DMS53 (cell line): ENCODE measurements around the gene KRT28.

Experiments
- DNase-seq: peaks from one replicate; lab custom pipeline; 2025; lab: John Stamatoyannopoulos, UW

Gene KRT28, protein sequence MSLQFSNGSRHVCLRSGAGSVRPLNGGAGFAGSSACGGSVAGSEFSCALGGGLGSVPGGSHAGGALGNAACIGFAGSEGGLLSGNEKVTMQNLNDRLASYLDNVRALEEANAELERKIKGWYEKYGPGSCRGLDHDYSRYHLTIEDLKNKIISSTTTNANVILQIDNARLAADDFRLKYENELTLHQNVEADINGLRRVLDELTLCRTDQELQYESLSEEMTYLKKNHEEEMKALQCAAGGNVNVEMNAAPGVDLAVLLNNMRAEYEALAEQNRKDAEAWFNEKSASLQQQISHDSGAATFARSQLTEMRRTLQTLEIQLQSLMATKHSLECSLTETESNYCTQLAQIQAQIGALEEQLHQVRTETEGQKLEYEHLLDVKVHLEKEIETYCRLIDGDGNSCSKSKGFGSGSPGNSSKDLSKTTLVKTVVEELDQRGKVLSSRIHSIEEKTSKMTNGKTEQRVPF

DNA sequence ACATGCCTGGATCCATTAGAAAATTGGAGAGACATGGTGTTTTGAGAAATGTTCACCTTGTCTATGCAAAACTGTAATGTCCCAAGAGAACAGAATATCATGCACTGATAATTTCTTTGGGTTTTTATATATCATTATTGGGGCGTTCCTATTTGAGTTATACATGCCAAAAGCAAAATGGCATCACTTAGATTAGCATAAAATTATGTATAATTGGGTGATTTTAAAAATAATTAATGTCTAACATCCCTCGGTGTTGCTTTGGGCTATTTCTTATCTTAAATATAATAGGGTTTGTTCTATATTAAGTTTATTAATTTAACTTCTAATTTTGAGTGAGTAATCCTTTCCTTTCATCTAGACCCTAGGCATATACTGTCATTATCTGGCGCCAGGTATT is at the start of gene KRT28:
KRT28 (minus strand) TSS at position 101 of the 400 bp plus-strand sequence; CDS start at position 35, 66 bp downstream.
- DNase-seq, result no peak

DNA sequence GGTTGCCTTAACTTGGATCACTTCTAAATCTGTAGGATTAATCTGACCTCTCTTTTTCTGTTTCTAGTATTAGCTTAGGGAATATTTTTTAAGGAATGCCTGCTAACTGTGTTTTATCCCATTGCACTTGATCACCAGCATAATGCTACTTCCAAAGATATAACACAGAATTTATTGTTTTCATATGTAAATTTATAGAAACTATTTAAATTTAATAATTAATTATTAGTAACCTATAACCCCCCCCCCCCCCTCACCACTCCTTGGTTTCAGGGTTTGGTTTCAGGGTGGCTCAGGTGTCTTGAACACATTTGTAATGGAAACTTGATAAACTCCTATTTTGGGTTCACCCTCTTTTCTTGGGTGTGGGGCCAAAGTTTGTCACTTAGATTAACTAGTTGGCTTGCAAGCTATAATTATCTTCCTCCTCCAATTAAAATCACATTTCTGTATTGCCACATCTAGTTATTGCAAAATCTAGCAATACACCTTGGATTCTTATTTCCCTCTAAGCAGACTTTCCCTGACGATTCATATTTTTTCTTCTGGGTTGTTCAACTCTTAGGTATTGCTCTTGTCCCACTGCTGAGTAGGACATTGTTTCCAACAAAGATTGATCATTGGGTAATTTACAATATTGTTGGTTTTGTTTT is 49.0 kb upstream of the KRT28 start:
- no peak for DNase-seq

DNA sequence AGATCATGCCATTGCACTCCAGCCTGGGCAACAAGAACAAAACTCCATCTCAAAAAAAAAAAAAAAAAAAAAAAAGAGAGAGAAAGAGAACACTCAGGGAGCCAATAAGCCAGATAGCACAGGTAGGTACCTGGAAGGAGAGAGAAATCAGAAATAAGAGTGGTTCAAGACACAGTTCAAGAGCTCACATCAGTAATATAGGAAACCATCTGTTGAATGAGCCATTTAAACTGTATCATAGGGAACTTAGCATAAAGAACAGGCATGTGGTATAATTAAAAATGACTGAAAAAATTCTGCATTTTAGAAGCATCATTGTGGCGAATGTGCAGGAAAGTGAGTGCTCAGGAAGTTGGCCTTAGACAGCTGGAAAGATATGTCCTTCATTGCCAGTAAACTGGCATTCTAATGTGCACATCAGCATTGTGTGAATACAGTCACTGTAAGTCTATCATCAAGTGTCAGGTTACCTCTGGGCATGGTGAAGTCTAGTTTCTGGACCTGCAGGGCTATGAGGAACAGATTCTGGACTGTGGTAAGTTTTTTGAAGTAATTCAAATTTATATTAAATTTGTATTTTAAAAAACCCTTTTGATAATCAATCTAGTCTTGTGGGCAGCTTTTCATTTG is 46.9 kb upstream of the KRT28 start:
- DNase-seq, result peak; percentile 8

DNA sequence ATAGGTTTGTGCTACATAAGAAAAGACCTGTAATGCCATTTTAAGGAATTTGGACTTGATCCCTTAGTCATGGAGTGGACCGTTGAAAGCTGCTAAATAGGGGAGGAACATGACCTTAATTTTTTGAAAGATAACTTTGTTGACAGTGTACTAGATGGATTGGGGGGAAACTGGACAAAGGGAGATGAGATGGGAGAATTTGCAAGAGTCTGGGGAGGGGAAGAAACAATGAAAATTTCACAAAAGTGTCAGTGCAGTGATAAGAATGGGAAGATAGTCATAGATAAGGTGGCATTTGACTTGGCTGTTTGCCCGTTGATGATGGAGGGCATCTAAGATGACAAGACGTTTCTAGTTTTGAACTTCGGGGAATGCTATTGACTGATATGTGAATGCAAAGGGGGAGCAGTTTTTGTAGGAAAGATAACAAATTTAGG is 44.9 kb upstream of the KRT28 start:
- DNase-seq, result no peak

DNA sequence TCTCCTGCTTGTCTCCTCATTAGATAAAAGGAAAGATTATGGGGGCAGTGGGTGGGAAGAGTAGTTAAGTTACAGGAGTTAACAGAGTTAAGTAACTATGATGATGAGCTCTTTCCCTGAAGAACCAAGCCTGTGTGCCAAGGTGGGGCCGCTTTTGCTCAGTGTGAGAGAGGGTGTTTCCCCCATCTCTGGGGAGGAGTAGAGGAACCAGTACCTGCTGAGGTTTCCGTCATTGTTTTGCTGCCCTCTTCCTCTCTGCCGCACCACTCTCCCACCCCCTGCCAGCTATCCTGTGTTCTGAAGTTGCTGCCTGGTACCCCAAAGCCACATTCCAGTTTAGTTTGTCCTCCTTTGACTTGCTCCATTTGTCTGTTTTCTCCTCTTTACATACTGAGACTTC is 43.5 kb upstream of the KRT28 start:
- no peak for DNase-seq

DNA sequence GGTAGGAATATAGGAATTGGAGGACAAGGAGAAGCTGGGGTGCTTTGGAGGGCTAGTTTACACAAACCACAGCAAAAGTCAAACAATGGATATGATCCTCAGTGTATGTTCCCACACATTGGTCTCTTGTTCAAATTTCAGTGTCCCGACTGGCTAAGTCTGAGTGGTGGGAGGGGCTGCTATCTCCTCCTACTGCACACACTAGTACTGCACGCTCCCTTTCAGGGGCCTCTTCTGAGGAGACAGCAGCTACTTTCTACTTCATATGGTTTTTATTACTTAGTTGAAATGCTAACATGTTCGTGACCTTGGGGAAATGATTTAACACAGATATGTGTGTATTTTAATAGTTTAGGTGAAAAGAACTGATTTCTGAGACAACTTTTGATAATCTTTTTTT is 41.5 kb upstream of the KRT28 start:
- DNase-seq, result no peak

DNA sequence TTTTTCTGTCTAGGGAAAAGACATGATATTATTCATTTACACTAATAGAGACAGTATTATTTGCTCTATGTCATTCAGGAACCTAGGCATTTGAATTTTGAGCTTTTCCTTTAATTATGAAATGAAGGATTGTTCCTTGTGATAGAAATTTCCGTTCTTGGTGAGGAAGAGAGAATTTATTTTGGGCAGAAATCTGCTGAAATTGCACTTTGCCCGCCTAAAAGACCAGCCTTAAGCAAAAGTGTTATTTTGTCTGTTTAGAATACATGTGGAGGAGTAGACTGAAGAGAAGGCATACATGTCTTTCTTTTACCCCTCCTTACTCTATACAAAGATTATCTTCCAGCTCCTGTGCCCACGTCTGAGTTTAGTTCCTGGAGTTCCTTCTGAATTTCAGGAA is 39.4 kb upstream of the KRT28 start:
- DNase-seq, result no peak

DNA sequence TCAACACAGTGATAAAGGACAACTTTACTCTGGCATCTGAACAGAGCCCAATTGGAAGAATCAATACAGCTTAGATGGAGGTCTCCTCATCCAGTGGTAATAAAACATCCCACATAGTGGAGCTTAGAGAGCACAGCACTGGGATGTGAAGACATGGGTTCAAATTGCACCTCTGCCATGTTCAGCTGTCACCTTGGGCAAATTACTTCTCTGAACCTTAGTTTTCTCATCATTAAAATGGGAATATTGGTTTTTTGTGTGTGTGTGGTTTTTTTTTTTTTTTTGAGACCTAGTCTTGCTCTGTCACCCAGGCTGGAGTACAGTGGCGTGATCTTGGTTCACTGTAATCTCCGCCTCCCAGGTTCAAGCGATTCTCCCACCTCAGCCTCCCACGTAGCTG is 36.3 kb upstream of the KRT28 start:
- no peak for DNase-seq

DNA sequence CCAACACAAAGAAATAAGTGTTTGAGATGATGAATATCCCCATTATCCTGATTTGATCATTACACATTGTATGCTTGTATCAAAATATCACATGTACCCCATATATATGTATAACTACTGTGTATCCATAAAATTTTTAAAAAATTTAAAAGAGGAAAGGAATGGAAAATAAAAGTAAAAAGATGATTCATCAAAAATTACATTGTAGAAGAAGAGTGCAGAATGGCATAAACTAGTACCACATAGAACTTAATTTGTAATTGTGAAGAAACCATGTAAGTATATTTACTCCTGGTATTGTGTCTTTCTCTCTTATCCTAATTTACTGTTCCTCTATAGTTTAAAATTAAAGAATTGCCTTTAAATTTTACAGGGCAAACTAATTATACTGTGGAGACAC is 34.1 kb upstream of the KRT28 start:
- no peak for DNase-seq

DNA sequence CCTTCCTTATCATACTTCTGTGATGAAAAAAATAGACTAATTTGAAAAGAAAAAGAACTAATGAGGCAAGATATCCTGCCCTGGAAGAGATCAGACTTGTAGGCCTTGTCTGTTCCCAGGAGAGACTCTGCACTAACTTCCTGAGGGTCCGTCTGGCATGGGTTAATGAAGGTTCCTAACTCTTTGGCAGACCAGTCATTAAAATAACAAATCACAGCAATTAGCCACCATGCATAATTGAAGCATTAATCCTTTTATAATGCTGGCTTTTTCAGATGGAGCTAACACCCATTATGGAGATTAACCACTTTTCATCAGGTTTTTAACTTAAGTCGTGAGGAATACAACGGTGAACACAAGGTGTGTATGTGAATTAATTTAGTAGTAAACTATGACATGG is 33.1 kb upstream of the KRT28 start:
- DNase-seq, result no peak

DNA sequence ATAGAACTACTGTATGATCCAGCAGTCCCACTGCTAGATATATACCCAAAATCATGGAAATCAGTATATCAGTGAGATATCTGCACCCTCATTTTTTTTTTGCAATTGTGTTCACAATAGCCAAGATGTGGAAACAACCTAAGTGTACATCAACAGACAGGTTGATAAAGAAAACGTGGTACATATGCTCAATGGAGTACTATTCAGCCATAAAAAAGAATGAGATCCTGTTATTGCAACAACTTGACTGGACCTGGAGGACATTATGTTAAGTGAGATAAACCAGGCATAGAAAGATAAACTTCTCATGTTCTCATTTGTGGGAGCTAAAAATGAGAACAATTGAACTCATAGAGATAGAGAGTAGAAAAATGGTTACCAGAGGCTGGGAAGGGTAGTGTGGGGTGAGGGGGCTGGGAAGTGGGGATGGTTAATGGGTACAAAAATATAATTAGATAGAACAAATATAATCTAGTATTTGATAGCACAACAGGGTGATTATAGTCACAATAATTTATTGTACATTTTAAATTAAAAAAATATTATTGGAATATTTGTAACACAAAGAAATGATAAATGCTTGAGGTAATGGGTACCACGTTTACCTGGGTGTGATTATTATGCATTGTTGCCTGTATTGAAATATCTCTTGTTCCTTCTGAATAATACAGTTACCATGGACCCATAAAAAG is 30.5 kb upstream of the KRT28 start:
- DNase-seq, result no peak

DNA sequence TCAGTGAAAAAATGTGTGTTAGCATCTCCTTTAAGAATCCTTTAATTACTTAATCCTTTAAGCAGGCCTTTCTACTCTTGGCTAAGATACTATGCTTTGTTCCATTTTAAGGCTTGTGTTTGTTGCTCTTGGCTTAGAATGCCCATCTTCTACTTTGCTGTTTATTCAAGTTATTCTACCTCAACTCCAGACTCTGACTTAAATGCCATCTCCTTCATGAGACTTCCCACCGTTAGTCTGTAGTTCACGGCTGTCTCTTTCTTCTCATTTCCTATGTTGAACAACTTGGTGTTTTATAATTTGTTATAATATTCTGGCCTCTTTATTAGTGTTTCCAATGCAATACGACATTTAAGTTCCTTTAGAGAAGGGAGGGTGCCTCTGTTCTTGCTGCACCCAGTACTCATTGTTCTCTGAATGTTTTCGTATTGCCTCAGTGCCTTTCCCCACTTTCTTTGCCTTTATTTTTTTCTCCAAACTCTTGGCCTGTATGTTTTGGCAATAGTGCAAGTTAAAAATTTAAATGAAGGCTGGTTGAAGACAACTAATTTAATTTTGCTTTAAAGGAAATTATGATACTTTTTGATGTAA is 28.8 kb upstream of the KRT28 start:
- DNase-seq, result no peak

DNA sequence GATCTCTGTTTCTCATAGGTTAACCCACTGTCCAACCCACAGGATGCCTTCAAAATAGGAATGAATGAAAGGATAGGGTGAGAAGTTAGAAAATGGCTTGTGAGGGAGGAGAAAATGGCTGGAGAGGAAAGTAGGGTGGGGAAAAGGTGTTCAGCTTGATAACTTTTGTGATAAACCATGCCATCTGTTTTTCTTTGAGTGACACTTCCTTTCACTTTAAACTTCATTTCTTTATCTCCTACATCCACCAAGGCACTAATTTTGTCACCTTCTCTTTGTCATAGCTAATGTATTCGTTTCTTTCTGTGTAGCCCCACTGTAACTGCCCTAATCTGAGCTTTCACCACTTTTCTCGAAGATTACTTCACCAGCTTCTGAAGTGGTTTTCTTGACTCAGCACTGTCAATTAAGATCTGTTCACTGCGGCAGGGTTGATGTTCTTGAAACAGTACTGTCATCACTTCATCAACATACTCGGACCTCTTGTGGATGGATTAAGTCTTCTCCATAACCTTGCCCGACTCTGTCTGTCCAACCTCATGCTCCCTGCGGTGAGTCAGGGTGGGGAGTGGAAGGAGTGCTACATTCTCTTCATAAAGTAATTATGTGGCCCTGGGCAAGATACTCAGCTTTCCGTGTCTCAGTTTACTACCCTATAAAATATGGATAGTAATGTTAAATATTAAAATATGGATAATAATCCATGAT is 28.1 kb upstream of the KRT28 start:
- DNase-seq, result no peak

DNA sequence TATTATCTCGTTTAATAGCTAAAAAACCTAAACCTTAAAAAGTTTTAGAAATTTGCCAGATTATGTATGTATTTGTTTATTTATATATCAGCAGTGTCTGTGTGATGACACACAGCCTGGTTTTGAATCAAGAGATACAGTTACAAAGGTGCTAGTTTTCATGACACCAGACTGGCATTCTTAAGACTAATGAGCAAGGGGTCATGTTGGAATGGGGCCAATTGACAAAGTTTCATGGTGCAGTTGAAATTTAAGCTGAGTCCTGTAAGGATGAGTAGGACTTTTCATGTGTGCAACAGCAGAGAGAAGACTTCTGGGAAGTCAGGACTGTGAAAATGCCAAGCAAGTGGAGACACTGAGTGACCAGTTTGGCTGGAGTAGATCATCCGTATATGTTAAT is 25.8 kb upstream of the KRT28 start:
- no peak for DNase-seq

DNA sequence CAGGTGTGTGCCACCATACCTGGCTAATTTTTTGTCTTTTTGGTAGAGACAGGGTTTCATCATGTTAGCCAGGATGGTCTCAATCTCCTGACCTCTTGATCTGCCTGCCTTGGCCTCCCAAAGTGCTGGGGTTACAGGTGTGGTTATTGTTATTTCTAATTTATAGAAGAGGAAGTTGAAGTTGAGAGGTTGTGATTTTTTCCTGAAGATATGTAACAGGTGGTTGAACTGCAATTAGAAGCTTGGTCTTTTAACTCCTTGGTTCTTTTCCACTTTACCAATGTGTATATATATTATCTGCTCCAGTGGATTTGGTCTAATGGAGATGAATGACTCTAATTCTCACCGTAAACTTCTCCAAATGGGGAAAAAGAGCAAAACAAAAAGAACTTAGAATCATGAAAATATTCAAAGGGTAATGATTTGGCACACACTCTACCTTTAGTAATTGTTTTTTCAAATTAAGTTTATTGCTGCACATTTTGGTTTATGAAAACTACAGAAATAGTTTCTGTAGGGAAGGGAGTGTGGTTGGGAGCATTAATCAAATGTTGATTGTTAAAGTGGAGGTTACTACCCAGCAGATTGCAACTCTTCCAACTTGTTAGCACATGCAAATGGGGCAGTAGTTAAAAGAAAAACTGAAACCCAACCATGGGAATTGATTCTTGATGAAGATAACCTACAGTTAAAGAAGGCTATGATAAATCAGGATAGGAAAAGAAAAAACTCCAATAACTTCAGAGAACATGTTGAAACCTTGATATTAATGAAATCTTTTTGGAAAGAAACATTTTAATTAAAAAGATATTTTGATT is 24.5 kb upstream of the KRT28 start:
- DNase-seq, result no peak

DNA sequence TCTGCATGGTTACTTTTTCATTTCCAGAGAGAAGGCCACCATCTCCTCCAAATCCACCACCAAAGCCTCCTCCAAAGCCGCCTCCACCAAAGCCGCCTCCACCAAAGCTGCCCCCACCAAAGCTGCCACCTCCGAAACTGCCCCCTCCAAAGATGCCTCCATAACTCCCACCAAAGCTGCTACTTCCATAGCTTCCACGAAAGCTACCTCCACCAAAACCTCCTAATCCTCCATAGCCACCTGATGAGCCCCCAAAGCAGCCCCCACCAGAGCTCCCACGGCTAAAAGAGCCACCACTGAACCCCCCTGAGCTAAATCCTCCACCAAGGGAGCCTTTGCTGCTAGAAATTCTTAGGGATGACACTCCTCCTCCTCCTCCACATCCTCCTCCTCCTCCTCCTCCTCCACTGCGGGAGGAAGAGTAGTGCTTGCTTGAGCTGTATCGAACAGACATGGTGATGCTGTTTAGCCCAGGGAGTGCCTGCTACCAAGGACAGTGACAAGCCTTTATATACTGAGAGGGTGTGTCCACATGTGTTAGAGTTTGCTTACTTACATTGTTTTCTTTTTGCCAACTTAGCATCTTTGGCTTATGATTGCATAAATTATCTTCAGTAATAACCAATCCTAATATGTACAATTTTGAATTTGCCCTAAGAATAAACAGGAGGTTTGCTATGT is 22.5 kb upstream of the KRT28 start, which contains the start of gene KRT10:
KRT10 (minus strand) TSS at position 483 of the 681 bp plus-strand sequence; CDS start at position 454, 29 bp downstream.
- no peak for DNase-seq

DNA sequence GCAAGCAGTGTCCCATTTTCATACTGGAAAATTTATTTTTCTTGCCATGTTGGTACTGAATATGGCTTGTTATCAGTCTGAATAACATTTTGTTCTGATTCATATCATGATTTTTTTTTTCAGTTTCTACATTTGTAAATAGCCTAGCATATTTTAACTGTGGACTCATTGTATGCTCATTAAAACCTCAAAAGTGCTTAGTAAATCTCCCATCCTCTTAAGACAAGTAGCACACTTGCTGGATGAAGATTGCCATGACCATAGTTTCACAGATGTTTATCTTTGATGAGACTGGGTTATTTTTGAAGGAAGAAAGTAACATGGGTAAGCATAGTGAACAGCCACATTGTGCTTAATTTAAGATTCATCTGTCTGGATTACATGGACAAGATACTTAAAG is 21.8 kb upstream of the KRT28 start:
- DNase-seq, result no peak

DNA sequence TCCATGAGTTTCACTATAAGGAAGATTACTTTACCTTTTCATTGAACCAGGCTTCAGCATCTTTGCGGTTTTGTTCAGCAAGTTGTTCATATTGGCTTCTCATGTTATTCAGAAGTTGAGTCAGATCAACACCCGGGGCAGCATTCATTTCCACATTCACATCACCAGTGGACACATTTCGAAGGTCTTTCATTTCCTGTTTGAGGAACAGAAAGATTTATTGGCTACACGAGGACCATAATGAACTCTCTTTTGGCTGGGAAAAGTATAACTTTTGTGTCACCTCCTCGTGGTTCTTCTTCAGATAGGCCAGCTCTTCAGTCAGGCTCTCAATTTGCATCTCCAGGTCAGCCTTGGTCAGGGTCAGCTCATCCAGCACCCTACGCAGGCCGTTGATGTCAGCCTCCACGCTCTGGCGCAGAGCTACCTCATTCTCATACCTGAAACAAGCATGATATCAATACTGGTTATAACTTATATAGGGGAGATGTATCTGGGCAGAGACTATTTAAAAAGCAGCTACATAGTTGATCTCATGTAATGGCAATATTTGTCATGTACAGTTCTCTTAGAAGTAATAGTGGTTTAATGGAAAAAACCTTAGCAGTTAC is 20.6 kb upstream of the KRT28 start:
- DNase-seq, result no peak

DNA sequence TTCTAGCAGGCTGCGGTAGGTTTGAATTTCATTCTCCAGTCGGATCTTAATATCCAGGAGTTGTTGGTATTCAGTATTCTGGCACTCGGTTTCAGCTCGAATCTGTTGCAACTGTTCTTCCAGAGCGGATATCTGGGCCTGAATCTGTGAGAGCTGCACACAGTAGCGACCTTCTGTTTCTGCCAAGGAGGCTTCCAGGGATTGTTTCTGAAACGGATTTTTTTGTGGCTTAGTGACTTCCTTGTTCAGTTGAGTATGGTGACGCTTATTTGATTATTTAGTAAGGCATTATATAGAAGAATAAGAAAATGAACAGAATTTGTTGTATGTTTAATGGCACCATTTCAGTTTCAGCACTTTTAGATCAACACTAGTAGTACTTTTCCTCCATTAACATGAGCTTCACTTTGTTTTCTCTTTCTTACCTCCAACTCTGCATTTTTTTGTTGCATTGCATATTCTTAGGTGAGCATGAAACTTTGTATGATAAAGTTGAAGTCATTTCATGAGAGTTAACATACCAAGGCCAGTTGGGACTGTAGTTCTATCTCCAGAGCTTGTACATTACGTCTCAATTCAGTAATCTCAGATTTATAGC is 19.9 kb upstream of the KRT28 start:
- DNase-seq, result no peak
